Breast epithelium (tissue), 3 donors: ENCODE data around the gene CDH8.

Experiments
- POLR2A ChIP-seq: fragments of 450-650 bp; IDR thresholded peaks from one replicate; pipeline ENCODE4 v1.6.1; 2016; ENCODE audit warnings: antibody characterized with exemption, mild to moderate bottlenecking, moderate library complexity
- POLR2AphosphoS5 ChIP-seq, 3 donors: sonication (generic); formaldehyde crosslinking; IDR thresholded peaks; one replicate each; pipeline ENCODE4 v1.6.1; 2017; ENCODE audit warnings: antibody characterized with exemption in 3 of 3
- TF ChIP-seq, protein P1 (sequence below), 3 donors: fragments of 450-650 bp; IDR thresholded peaks; one replicate each; pipeline ENCODE4 v1.5.1; 2016 to 2017; ENCODE audit warnings: antibody characterized with exemption in 3 of 3, mild to moderate bottlenecking in 3 of 3, moderate library complexity in 3 of 3

DNA sequence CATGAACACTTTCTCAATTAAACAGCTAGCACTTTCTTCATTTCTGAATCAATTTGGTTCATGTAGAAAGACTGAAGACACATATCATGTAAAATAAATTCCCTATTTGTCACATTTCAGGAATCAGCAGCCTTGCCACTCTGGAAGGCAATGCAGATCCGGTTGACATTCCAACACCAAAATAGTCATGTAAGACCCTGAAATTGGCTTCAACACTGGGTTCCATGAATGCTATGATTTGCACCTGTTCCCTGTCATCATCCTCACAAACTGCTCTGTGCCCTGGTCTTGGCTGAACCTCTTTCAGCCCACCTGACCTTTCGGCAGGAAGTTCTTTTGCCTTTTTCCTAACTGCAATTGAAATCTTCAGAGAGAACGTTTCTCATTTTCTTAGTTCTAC, 156.9 kb downstream of the CDH8 start:
- TF ChIP-seq, protein P1, sequence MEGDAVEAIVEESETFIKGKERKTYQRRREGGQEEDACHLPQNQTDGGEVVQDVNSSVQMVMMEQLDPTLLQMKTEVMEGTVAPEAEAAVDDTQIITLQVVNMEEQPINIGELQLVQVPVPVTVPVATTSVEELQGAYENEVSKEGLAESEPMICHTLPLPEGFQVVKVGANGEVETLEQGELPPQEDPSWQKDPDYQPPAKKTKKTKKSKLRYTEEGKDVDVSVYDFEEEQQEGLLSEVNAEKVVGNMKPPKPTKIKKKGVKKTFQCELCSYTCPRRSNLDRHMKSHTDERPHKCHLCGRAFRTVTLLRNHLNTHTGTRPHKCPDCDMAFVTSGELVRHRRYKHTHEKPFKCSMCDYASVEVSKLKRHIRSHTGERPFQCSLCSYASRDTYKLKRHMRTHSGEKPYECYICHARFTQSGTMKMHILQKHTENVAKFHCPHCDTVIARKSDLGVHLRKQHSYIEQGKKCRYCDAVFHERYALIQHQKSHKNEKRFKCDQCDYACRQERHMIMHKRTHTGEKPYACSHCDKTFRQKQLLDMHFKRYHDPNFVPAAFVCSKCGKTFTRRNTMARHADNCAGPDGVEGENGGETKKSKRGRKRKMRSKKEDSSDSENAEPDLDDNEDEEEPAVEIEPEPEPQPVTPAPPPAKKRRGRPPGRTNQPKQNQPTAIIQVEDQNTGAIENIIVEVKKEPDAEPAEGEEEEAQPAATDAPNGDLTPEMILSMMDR (IDR thresholded peaks at IDR 0.05) = no peak
- TF ChIP-seq POLR2A (no peak), POLR2AphosphoS5 (IDR thresholded peaks at IDR 0.05) (no peak)
